Endothelial cell of umbilical vein (primary cell): ENCODE results near the gene FAM174B. TPM values are rescaled to one million over a fixed set of nuclear protein-coding genes. Genes with fewer than 3 reads are reported as not detected.

Experiments used
- BruUV-seq: library from RNA; stranded (reverse); fragments of 400-500 nt; replicated peaks from 2 replicates; lab custom pipeline; 2021; lab: Mats Ljungman, UMichigan
- CTCF ChIA-PET: fragments of 300-600, 350-600 bp; sonication (Branson Sonifier 250); formaldehyde crosslinking; loops from one replicate; lab custom pipeline; 2021; ENCODE audit warnings: antibody characterized with exemption, inconsistent platforms; lab: Charles Lee
- POLR2A ChIA-PET: fragments of 300-600, 350-600 bp; sonication (Branson Sonifier 250); formaldehyde crosslinking; loops from one replicate; lab custom pipeline; 2021; ENCODE audit warnings: antibody characterized with exemption, inconsistent platforms; lab: Charles Lee
- DNase-seq: peaks from one replicate; pipeline ENCODE4 v3.0.0-alpha.2; 2011; ENCODE audit warnings: low read depth, low spot score
- FAIRE-seq: peaks from 2 replicates; lab custom pipeline; 2011; peaks lifted over from hg19 to GRCh38; lab: Jason Lieb, UNC
- H2AFZ ChIP-seq: 2 replicates; pipeline ENCODE4 v1.6.0; 2012; ENCODE audit warnings: low read depth, low read length, control low read depth, inconsistent platforms
- H3K27ac ChIP-seq: 2 replicates; pipeline ENCODE4 v1.5.1; 2011; ENCODE audit warnings: low read depth, mild to moderate bottlenecking, control low read depth, low read length, moderate library complexity; ENCODE audit not compliant: insufficient read depth
- H3K27me3 ChIP-seq, 2 experiments: 2 replicates each; pipeline versions ENCODE4 v1.6.0 to v1.6.1; 2011; ENCODE audit warnings: low read length in 2 of 2, mixed read lengths in 1 of 2; ENCODE audit not compliant: control insufficient read depth in 2 of 2, insufficient read depth in 2 of 2
- H3K36me3 ChIP-seq, 2 experiments: 2 replicates in 1 of 2; 3 replicates in 1 of 2; pipeline ENCODE4 v1.5.1; 2011; ENCODE audit warnings: low read length in 2 of 2, mild to moderate bottlenecking in 1 of 2, moderate library complexity in 1 of 2; ENCODE audit not compliant: control insufficient read depth in 2 of 2, insufficient read depth in 2 of 2; ENCODE audit errors: extremely low read depth in 1 of 2
- H3K4me1 ChIP-seq: 3 replicates; pipeline ENCODE4 v1.5.1; 2011; ENCODE audit warnings: mild to moderate bottlenecking, low read length; ENCODE audit not compliant: control insufficient read depth, insufficient read depth; ENCODE audit errors: extremely low read depth
- H3K4me2 ChIP-seq: 2 replicates; pipeline ENCODE4 v1.6.1; 2011; ENCODE audit warnings: low read length, control low read depth, mixed read lengths; ENCODE audit not compliant: insufficient read depth
- H3K4me3 ChIP-seq, 3 experiments: fragments of 200-600 bp in 1 of 3; sonication (generic), shearing (Covaris generic) in 1 of 3; replicated peaks in 1 of 3; 2 replicates each; pipeline ENCODE4 v1.5.1; 2011 to 2016; ENCODE audit warnings: control low read depth in 3 of 3, low read length in 3 of 3, mild to moderate bottlenecking in 2 of 3, inconsistent platforms in 1 of 3, low read depth in 1 of 3, moderate library complexity in 1 of 3; ENCODE audit not compliant: insufficient read depth in 1 of 3
- H3K79me2 ChIP-seq: 2 replicates; pipeline ENCODE4 v1.6.0; 2012; ENCODE audit warnings: low read length, inconsistent platforms; ENCODE audit not compliant: control insufficient read depth, insufficient read depth
- H3K9ac ChIP-seq: replicated peaks from 2 replicates; pipeline ENCODE3; 2011; ENCODE audit warnings: low read length, control low read depth; ENCODE audit not compliant: insufficient read depth; ENCODE audit errors: extremely low read depth
- H3K9me1 ChIP-seq: replicated peaks from 3 replicates; pipeline ENCODE4 v1.6.0; 2011; ENCODE audit warnings: mild to moderate bottlenecking, low read length; ENCODE audit not compliant: control insufficient read depth, insufficient read depth; ENCODE audit errors: extremely low read depth
- H3K9me3 ChIP-seq: replicated peaks from 2 replicates; pipeline ENCODE4 v1.5.1; 2012; ENCODE audit warnings: low read length, inconsistent platforms; ENCODE audit not compliant: control insufficient read depth, insufficient read depth
- H4K20me1 ChIP-seq: replicated peaks from 2 replicates; pipeline ENCODE3; 2011; ENCODE audit warnings: mild to moderate bottlenecking, low read length; ENCODE audit not compliant: control insufficient read depth, insufficient read depth; ENCODE audit errors: extremely low read depth
- CTCF ChIP-seq, 2 donors: IDR thresholded peaks; 1 replicate in 1 of 2; 2 replicates in 1 of 2; pipeline ENCODE4 v1.5.1; 2011; ENCODE audit warnings: low read length in 2 of 2, mild to moderate bottlenecking in 2 of 2, moderate library complexity in 2 of 2, control low read depth in 1 of 2, inconsistent platforms in 1 of 2, low read depth in 1 of 2; ENCODE audit not compliant: insufficient read depth in 1 of 2; ENCODE audit errors: extremely low read depth in 1 of 2
- JUN ChIP-seq: IDR thresholded peaks from 2 replicates; pipeline ENCODE4 v1.6.1; 2011; ENCODE audit warnings: borderline replicate concordance, low read depth; ENCODE audit not compliant: insufficient read length, insufficient read depth
- MAX ChIP-seq: IDR thresholded peaks from 2 replicates; pipeline ENCODE4 v1.6.1; 2011; ENCODE audit not compliant: insufficient read depth, insufficient read length
- POLR2A ChIP-seq: IDR thresholded peaks from 2 replicates; pipeline ENCODE4 v1.6.1; 2012; ENCODE audit warnings: low read depth, mild to moderate bottlenecking, control low read depth, low read length
- dilution Hi-C: fragments of 300-500 bp; cut with MboI; formaldehyde crosslinking; loops from one replicate; pipeline ENCODE4 v1.15.0; 2019; ENCODE audit warnings: low sequenced_read_pairs; ENCODE audit not compliant: extremely low pct_ligation_motif_present
- intact Hi-C: fragments of 100-400 bp; cut with micrococcal nuclease; formaldehyde crosslinking; loops from one replicate; pipeline ENCODE4 v1.10.0; 2022
- polyA plus RNA-seq, 4 experiments: library from polyadenylated mRNA; depleted of rRNA in 3 of 4; stranded (reverse) in 3 of 4; unstranded in 1 of 4; fragments of >200 nt; gene quantifications; 2 replicates each; pipeline versions ENCODE4 v1.2.1 to v1.2.3, GENCODE V29; 2011 to 2012; ENCODE audit warnings: missing spikeins in 1 of 4
- total RNA-seq: library from RNA; stranded (reverse); gene quantifications from 2 replicates; pipeline ENCODE4 v1.2.3, GENCODE V29; 2021

FAM174B gene
- total and polyA plus RNA-seq, 2 donors (not counting 3 experiments of a cell fraction or from before 2014, with no cell fraction given) = 25.9 to 30.2 TPM

GRCh38 chr15:92683511-92683834 lies 27.9 kb upstream of the FAM174B start:
- ChIA-PET POLR2A (no interaction called here), CTCF (interaction anchor here (1.0 to 4.0 kb wide), 7 partner anchors 25 to 586 kb away, joined by 3 to 78 read pairs (median 4); no protein-coding TSS in a partner anchor)
- H3K27ac ChIP-seq = no peak overlapping the region
- H3K4me2 ChIP-seq = no peak overlapping the region
- no peaks in the 10 kb centered on the region for H4K20me1 ChIP-seq
- TF ChIP-seq MAX = no peak
- peak; percentile 27 to 54 for TF ChIP-seq CTCF (IDR thresholded peaks at IDR 0.05; ENCODE audit: extremely low read depth in 1 of 2, insufficient read depth in 1 of 2, low read depth in 1 of 2, low read length in 2 of 2)
- H3K4me3 ChIP-seq = no peak overlapping the region
- dilution Hi-C loops = no loop called here
- no peak overlapping the region for H3K9ac ChIP-seq
- H3K9me3 ChIP-seq = no peaks in the 10 kb centered on the region
- peaks cover 5% of the 10 kb centered on the region for H3K4me1 ChIP-seq
- DNase-seq = peak; percentile 40
- no peaks in the 10 kb centered on the region for H3K9me1 ChIP-seq
- no TSS peak for BruUV-seq
- H2AFZ ChIP-seq = no peak overlapping the region
- H3K27me3 ChIP-seq = no peaks in the 10 kb centered on the region
- no peak for FAIRE-seq
- no peaks in the 10 kb centered on the region for H3K36me3 ChIP-seq
- no peaks in the 10 kb centered on the region for H3K79me2 ChIP-seq
- intact Hi-C loops = no loop called here

- ChIA-PET CTCF (interaction anchor here (1.0 to 4.0 kb wide), 11 partner anchors 14 to 592 kb away, joined by 3 to 78 read pairs (median 4); no protein-coding TSS in a partner anchor), POLR2A (no interaction called here)
- no peak overlapping the region for H3K27ac ChIP-seq
- H2AFZ ChIP-seq = peak overlapping the region; percentile 11
- no peak overlapping the region for H3K9ac ChIP-seq
- H3K36me3 ChIP-seq = no peaks in the 10 kb centered on the region
- no peak for DNase-seq
- H3K4me1 ChIP-seq = peaks cover 5% of the 10 kb centered on the region
- FAIRE-seq = no peak
- no peak overlapping the region for H3K4me3 ChIP-seq
- no peaks in the 10 kb centered on the region for H4K20me1 ChIP-seq
- TF ChIP-seq CTCF (IDR thresholded peaks at IDR 0.05; ENCODE audit: extremely low read depth in 1 of 2, insufficient read depth in 1 of 2, low read depth in 1 of 2, low read length in 2 of 2) (no peak), POLR2A (no peak), MAX (no peak), JUN (no peak)
- dilution Hi-C loops (no loop called here), intact Hi-C loops (no loop called here)
- H3K9me3 ChIP-seq = no peaks in the 10 kb centered on the region
- H3K79me2 ChIP-seq = no peaks in the 10 kb centered on the region
- no TSS peak for BruUV-seq
- no peaks in the 10 kb centered on the region for H3K27me3 ChIP-seq
- H3K4me2 ChIP-seq = no peak overlapping the region
- no peaks in the 10 kb centered on the region for H3K9me1 ChIP-seq
Observed at GRCh38 chr15:92682741-92683510, 27.4 kb upstream of the FAM174B start.
